NOMO-1 treated with DMSO at 0.1 percent for 48 hours (cell line): ENCODE results near the gene DAND5.
A peak's percentile ranks its signal among the peaks of the same experiment; 100 is the strongest.

Source experiments
- DNase-seq: peaks from one replicate; lab custom pipeline; 2025; ENCODE audit not compliant: unreplicated experiment; lab: John Stamatoyannopoulos, UW

Gene DAND5, protein sequence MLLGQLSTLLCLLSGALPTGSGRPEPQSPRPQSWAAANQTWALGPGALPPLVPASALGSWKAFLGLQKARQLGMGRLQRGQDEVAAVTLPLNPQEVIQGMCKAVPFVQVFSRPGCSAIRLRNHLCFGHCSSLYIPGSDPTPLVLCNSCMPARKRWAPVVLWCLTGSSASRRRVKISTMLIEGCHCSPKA

GRCh38 chr19:12969292-12969988 lies at the start of gene DAND5:
Gene DAND5, plus strand, starts transcription at chr19:12969576. Its CDS starts 85 bp downstream, at chr19:12969661.
- DNase-seq, result no peak

DNA sequence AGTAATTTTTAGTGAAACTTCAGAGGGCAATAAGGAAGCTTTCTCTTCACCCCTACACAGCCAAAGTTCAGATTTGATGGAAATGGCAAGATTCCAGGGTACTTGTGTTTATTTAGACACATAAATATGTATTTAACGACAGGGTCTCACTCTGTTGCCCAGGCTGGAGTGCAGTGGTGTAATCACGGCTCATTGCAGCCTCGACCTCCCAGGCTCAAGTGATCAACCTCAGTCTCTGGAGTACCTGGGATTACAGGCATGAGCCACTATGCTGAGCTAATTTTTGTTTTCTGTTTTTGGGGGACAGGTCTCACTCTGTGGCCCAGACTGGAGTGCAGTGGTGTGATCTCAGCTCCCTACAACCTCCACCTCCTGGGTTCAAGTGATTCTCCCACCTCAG lies 48.3 kb upstream of the DAND5 start:
- no peak for DNase-seq

GRCh38 chr19:12922959-12923358 lies 46.4 kb upstream of the DAND5 start:
- DNase-seq, result no peak

- DNase-seq, result no peak
Measured at GRCh38 chr19:12924621-12925310, 44.6 kb upstream of the DAND5 start.

DNA sequence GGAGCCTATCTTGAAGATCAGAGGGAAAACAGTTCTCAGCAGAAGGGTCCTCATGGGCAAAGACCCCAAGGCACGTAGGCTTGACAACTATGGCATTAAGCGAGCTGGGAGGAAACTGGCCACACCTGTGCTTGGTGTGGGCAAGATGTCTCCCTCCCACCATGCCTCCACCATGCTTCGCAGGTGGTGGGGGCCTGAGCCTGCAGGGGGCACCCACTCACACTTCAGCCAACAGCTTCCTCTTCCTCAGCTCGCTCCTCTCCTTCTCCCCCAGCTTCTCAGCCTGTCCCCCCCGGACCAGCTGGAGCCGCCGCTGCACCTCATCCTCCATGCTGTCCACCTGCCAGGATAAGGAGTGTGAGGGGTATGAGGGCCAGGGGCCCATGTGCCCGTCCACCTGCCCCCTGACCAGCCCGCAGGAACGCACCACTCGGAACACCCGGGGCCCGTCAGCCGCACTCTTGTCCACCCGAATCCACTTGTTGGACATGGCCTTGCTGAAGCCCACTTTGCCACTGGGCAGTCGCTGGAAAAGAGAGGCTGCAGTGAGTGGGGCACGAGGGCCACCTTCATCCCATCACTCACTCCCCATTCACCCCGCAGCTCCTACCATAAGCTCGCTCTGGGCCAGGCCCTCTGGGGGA lies 39.3 kb upstream of the DAND5 start:
- no peak for DNase-seq

- DNase-seq, result no peak
Measured at GRCh38 chr19:12932392-12933286, 36.7 kb upstream of the DAND5 start.

GRCh38 chr19:12933287-12934072 lies 35.9 kb upstream of the DAND5 start, which contains the start of gene FARSA:
Gene FARSA, minus strand, starts transcription at chr19:12933711. Its CDS starts 15 bp downstream, at chr19:12933696.
- DNase-seq, result peak; percentile 89

DNA sequence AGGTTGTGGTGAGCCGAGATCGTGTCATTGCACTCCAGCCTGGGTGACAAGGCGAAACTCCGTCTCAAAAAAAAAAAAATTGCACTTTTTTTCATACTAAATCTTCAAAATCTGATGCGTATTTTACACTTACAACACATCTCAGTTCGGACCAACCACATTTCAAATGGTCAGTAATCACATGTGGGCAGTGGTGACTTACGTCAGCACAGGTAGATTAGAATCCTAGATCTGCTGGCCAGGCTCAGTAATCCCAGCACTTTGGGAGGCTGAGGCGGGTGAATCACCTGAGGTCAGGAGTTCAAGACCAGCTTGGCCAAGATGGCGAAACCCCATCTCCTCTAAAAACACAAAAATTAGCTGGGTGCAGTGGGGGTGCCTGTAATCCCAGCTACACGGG lies 34.3 kb upstream of the DAND5 start:
- DNase-seq, result no peak

DNA sequence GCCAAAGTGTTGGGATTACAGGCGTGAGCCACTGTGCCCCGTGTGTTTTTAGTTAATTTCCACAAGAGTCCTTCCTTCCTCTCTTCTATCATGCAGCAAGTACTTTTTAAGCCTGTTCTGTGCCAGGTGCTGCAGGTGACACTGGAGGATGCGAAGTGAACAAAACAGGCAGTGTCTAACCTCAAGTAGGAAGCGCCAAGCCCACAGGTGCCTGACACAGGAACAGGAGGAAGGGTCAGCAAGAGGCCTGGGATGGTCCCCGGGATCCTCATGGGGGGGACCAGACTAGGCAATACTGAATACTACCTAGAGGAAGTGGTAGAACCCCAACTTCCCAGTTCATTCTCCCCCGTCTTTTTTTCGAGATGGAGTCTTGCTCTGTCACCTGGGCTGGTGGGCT lies 32.8 kb upstream of the DAND5 start:
- DNase-seq, result no peak

GRCh38 chr19:12937093-12937926 lies 32.1 kb upstream of the DAND5 start:
- peak; percentile 82 for DNase-seq

DNA sequence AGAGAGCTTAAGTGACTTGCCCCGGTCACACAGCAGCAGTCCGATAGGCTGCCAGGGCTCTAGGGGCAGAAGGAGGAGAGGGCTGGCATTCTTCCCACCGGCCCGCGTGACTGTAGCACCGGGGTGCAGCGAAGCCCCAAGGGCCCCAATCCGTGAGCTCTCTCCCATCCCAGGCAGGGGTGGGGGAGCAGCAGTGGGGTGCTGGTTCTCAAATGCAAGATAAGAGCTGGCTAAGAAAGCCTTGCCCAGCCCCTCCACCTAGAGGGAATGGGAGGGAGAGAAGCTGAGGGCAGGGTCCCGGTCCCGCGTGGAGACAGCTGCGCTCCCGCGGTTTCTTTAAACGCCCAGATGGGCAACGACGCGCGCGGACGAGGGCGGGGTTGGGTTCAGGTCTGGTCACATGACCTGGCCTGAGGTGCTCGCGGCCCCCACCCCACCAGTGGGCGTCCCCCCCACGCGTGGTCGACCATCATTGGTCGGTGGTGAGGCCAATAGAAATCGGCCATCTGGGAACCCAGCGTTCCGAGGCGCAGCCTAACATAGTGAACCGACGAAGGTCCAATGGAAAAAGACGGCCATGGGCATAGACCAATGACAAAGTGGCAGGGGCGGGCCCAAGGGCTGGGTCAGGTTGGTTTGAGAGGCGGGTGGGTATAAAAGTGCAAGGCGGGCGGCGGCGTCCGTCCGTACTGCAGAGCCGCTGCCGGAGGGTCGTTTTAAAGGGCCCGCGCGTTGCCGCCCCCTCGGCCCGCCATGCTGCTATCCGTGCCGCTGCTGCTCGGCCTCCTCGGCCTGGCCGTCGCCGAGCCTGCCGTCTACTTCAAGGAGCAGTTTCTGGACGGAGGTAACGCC lies 31.2 kb upstream of the DAND5 start, which contains the start of gene CALR:
TSS of gene CALR (plus strand) at position 683 of the 852 bp plus-strand sequence. CDS start at position 754, 71 bp downstream.
- peak; percentile 99 for DNase-seq

GRCh38 chr19:12938779-12939601 lies 30.4 kb upstream of the DAND5 start:
- peak; percentile 22 for DNase-seq

DNA sequence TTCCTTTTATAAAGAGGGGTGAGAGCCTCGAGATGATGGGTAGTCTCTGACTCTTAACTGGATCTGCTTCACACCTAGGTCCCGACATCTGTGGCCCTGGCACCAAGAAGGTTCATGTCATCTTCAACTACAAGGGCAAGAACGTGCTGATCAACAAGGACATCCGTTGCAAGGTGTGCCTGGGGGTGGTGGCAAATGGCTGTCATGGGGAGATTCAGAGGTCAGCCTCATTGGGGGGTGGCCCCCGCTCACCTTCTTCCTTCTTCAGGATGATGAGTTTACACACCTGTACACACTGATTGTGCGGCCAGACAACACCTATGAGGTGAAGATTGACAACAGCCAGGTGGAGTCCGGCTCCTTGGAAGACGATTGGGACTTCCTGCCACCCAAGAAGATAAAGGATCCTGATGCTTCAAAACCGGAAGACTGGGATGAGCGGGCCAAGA lies 29.4 kb upstream of the DAND5 start:
- DNase-seq, result no peak

DNA sequence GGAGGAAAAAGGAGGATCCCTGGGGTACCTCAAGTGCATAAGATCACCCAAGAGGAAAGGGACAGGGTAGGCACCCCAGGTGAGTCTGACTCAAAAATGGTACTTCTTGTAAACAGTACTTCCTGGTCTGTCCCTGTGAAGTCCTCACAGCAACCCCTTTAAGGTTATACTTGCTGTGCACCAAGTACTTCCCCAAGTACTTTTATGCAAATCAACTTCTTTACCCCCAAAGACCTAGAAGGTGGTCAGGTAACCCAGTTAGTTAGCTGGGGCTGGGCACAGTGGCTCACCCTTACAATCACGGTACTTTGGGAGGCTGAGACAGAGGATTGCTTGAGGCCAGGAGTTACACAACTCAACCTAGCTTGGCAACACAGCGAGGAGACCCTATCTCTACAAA lies 28.5 kb upstream of the DAND5 start:
- DNase-seq, result no peak

DNA sequence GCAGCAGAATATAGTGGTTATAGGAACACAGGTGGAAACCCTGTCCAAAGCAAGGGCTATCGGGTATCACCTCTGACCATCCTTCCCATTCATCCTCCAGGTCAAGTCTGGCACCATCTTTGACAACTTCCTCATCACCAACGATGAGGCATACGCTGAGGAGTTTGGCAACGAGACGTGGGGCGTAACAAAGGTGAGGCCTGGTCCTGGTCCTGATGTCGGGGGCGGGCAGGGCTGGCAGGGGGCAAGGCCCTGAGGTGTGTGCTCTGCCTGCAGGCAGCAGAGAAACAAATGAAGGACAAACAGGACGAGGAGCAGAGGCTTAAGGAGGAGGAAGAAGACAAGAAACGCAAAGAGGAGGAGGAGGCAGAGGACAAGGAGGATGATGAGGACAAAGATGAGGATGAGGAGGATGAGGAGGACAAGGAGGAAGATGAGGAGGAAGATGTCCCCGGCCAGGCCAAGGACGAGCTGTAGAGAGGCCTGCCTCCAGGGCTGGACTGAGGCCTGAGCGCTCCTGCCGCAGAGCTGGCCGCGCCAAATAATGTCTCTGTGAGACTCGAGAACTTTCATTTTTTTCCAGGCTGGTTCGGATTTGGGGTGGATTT lies 25.8 kb upstream of the DAND5 start:
- no peak for DNase-seq

DNA sequence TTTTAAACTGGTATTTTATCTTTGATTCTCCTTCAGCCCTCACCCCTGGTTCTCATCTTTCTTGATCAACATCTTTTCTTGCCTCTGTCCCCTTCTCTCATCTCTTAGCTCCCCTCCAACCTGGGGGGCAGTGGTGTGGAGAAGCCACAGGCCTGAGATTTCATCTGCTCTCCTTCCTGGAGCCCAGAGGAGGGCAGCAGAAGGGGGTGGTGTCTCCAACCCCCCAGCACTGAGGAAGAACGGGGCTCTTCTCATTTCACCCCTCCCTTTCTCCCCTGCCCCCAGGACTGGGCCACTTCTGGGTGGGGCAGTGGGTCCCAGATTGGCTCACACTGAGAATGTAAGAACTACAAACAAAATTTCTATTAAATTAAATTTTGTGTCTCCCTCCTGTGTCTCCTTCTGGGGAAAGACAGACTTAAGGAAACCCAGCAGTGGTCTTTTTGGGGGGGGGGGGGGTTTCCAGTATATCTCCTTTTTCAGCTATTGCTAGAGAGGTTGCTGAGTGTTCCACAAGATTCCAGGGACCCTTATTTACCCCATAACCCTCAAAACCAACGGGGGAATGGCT lies 25.2 kb upstream of the DAND5 start:
- no peak for DNase-seq
